ENCODE results near the gene NGEF. TPM values are rescaled to one million over a fixed set of nuclear protein-coding genes. Genes with fewer than 3 reads are reported as not detected.

The NGEF gene
- total RNA-seq, 1 donor from 2014 or later: 0.53 TPM

- Histone ChIP-seq H3K27me3 (ENCODE audit: control insufficient read depth, insufficient read depth, low read length) (no peaks in the 10 kb centered on the region), H3K36me3 (ENCODE audit: control insufficient read depth, insufficient read depth, low read length) (no peaks in the 10 kb centered on the region), H3K4me3 (ENCODE audit: low read depth, low read length) (no peak overlapping the region)
- FAIRE-seq: peak; percentile 98
- TF ChIP-seq CTCF (IDR thresholded peaks at IDR 0.05; ENCODE audit: insufficient read depth, low read length, severe bottlenecking): no peak
- DNase-seq (ENCODE audit: low read depth): no peak
These were observed 139.0 kb downstream of the NGEF start for GRCh38 chr2:232873909-232874641.

GRCh38 chr2:232873292-232873908 lies 139.7 kb downstream of the NGEF start:
- Histone ChIP-seq H3K27me3 (ENCODE audit: control insufficient read depth, insufficient read depth, low read length) (no peaks in the 10 kb centered on the region), H3K36me3 (ENCODE audit: control insufficient read depth, insufficient read depth, low read length) (no peaks in the 10 kb centered on the region), H3K4me3 (ENCODE audit: low read depth, low read length) (no peak overlapping the region)
- FAIRE-seq (no peak), DNase-seq (ENCODE audit: low read depth) (no peak)
- TF ChIP-seq CTCF (IDR thresholded peaks at IDR 0.05; ENCODE audit: insufficient read depth, low read length, severe bottlenecking): no peak

- no peak for DNase-seq (ENCODE audit: low read depth)
- no peak overlapping the region for H3K4me3 ChIP-seq (ENCODE audit: low read depth, low read length)
- no peaks in the 10 kb centered on the region for H3K36me3 ChIP-seq (ENCODE audit: control insufficient read depth, insufficient read depth, low read length)
- TF ChIP-seq CTCF (IDR thresholded peaks at IDR 0.05; ENCODE audit: insufficient read depth, low read length, severe bottlenecking): no peak
- H3K27me3 ChIP-seq (ENCODE audit: control insufficient read depth, insufficient read depth, low read length): no peaks in the 10 kb centered on the region
- no peak for FAIRE-seq
These were observed 140.2 kb downstream of the NGEF start for GRCh38 chr2:232872826-232873225.

- DNase-seq (ENCODE audit: low read depth) (no peak), FAIRE-seq (no peak)
- Histone ChIP-seq H3K27me3 (ENCODE audit: control insufficient read depth, insufficient read depth, low read length) (no peaks in the 10 kb centered on the region), H3K4me3 (ENCODE audit: low read depth, low read length) (no peak overlapping the region), H3K36me3 (ENCODE audit: control insufficient read depth, insufficient read depth, low read length) (no peaks in the 10 kb centered on the region)
- no peak for TF ChIP-seq CTCF (IDR thresholded peaks at IDR 0.05; ENCODE audit: insufficient read depth, low read length, severe bottlenecking)
These were observed 141.0 kb downstream of the NGEF start for GRCh38 chr2:232871835-232872736.

- no peaks in the 10 kb centered on the region for H3K27me3 ChIP-seq (ENCODE audit: control insufficient read depth, insufficient read depth, low read length)
- no peaks in the 10 kb centered on the region for H3K36me3 ChIP-seq (ENCODE audit: control insufficient read depth, insufficient read depth, low read length)
- no peak for DNase-seq (ENCODE audit: low read depth)
- TF ChIP-seq CTCF (IDR thresholded peaks at IDR 0.05; ENCODE audit: insufficient read depth, low read length, severe bottlenecking): no peak
- no peak for FAIRE-seq
- no peak overlapping the region for H3K4me3 ChIP-seq (ENCODE audit: low read depth, low read length)
These were observed 141.6 kb downstream of the NGEF start for GRCh38 chr2:232871418-232871834.
